GM23338 (cell line): ENCODE results near the gene NR2C1. TPM values are rescaled to one million over a fixed set of nuclear protein-coding genes. Genes with fewer than 3 reads are reported as not detected.
A peak's percentile ranks its signal among the peaks of the same experiment; 100 is the strongest.

Experiments used
- ATAC-seq: fragments of 200-7000 bp; cut with Tn5 transposase; 3 replicates; pipeline ENCODE4 v1.9.1; 2020
- DNase-seq: peaks from one replicate; pipeline ENCODE4 v3.0.0-alpha.2; 2015; ENCODE audit warnings: low spot score
- H2AFZ ChIP-seq: fragments of 200-600 bp; sonication (generic); 2 replicates; pipeline ENCODE4 v1.8.0; 2016; ENCODE audit warnings: antibody characterized with exemption, mild to moderate bottlenecking, moderate library complexity
- H3F3A ChIP-seq: fragments of 200-600 bp; sonication (generic); replicated peaks from 2 replicates; pipeline ENCODE4 v1.8.0; 2017; ENCODE audit warnings: antibody characterized with exemption, mixed run types, low read depth
- H3K27ac ChIP-seq: fragments of 200-600 bp; sonication (generic); 2 replicates; pipeline ENCODE4 v1.6.1; 2016; ENCODE audit warnings: low read depth
- H3K27me3 ChIP-seq: fragments of 200-600 bp; sonication (generic); 2 replicates; pipeline ENCODE4 v1.8.0; 2016; ENCODE audit warnings: mild to moderate bottlenecking, mixed run types, moderate library complexity; ENCODE audit not compliant: insufficient read depth
- H3K36me3 ChIP-seq: fragments of 200-600 bp; sonication (generic); 2 replicates; pipeline ENCODE4 v1.8.0; 2016; ENCODE audit warnings: mild to moderate bottlenecking; ENCODE audit not compliant: insufficient read depth
- H3K4me1 ChIP-seq: fragments of 200-600 bp; sonication (generic); 2 replicates; pipeline ENCODE4 v1.8.0; 2016; ENCODE audit warnings: mild to moderate bottlenecking, moderate library complexity; ENCODE audit not compliant: insufficient read depth
- H3K4me2 ChIP-seq: fragments of 200-600 bp; sonication (generic); 2 replicates; pipeline ENCODE4 v1.7.1; 2017; ENCODE audit warnings: mixed run types
- H3K4me3 ChIP-seq: fragments of 200-600 bp; sonication (generic); 2 replicates; pipeline ENCODE4 v1.6.1; 2016; ENCODE audit warnings: mixed run types
- H3K79me2 ChIP-seq: fragments of 200-600 bp; sonication (generic); replicated peaks from 2 replicates; pipeline ENCODE4 v1.8.0; 2017; ENCODE audit warnings: mild to moderate bottlenecking; ENCODE audit not compliant: insufficient read depth
- H3K9me2 ChIP-seq: fragments of 200-600 bp; sonication (generic); 2 replicates; pipeline ENCODE4 v1.8.0; 2017; ENCODE audit not compliant: insufficient read depth
- H4K20me1 ChIP-seq: fragments of 200-600 bp; sonication (generic); replicated peaks from 2 replicates; pipeline ENCODE4 v1.8.0; 2017; ENCODE audit warnings: mild to moderate bottlenecking; ENCODE audit not compliant: insufficient read depth
- H3K27ac Mint-ChIP-seq: 2 replicates; pipeline ENCODE4 v1.8.0; 2020; ENCODE audit warnings: inconsistent platforms, mild to moderate bottlenecking, moderate library complexity, mixed read lengths
- H3K27me3 Mint-ChIP-seq: 3 replicates; pipeline ENCODE4 v1.8.0; 2022; ENCODE audit warnings: low read depth, mild to moderate bottlenecking, moderate library complexity, mixed read lengths, inconsistent platforms; ENCODE audit not compliant: insufficient read depth, poor library complexity
- H3K36me3 Mint-ChIP-seq: 3 replicates; pipeline ENCODE4 v1.8.0; 2021; ENCODE audit warnings: low read depth, mild to moderate bottlenecking, inconsistent platforms, moderate library complexity, mixed read lengths
- H3K4me1 Mint-ChIP-seq: 3 replicates; pipeline ENCODE4 v1.8.0; 2020; ENCODE audit warnings: mild to moderate bottlenecking, inconsistent platforms, mixed read lengths
- H3K4me3 Mint-ChIP-seq: 3 replicates; pipeline ENCODE4 v1.8.0; 2021; ENCODE audit warnings: moderate library complexity, mild to moderate bottlenecking, inconsistent platforms, mixed read lengths
- H3K9me3 Mint-ChIP-seq: 3 replicates; pipeline ENCODE4 v1.8.0; 2020; ENCODE audit warnings: moderate library complexity, mild to moderate bottlenecking, inconsistent platforms, mixed read lengths
- CTCF ChIP-seq, 2 experiments: fragments of 200-600 bp in 1 of 2; sonication (generic) in 1 of 2; conservative IDR thresholded peaks; 2 replicates each; pipeline versions ENCODE4 v1.5.1 to v1.6.1; 2016 to 2017; ENCODE audit warnings: antibody characterized with exemption in 2 of 2, low read depth in 2 of 2, mild to moderate bottlenecking in 2 of 2, moderate library complexity in 1 of 2
- ETS1 ChIP-seq: IDR thresholded peaks from 2 replicates; pipeline ENCODE4 v1.6.1; 2016; ENCODE audit warnings: antibody characterized with exemption
- EZH2 ChIP-seq: fragments of 200-600 bp; sonication (generic); IDR thresholded peaks from one replicate; pipeline ENCODE4 v1.8.0; 2017; ENCODE audit warnings: antibody characterized with exemption, mild to moderate bottlenecking, low read depth; ENCODE audit not compliant: unreplicated experiment
- JUNB ChIP-seq: IDR thresholded peaks from one replicate; pipeline ENCODE4 v1.6.1; 2016; ENCODE audit warnings: antibody characterized with exemption; ENCODE audit not compliant: unreplicated experiment
- POLR2AphosphoS5 ChIP-seq: IDR thresholded peaks from 2 replicates; pipeline ENCODE4 v1.6.1; 2016; ENCODE audit warnings: antibody characterized with exemption, low read depth
- REST ChIP-seq: IDR thresholded peaks from one replicate; pipeline ENCODE4 v1.6.1; 2018; ENCODE audit warnings: antibody characterized with exemption; ENCODE audit not compliant: unreplicated experiment
- polyA plus RNA-seq: library from polyadenylated mRNA; unstranded; fragments of >200 nt; fragmentation: Nextera tagmentation; extraction: Ambion mirVana; gene quantifications from 2 replicates; pipeline ENCODE4 v1.2.1, GENCODE V29; 2016
- total RNA-seq: library from RNA; depleted of rRNA; stranded (reverse); fragments of >200 nt; shearing (Covaris generic); gene quantifications from 2 replicates; pipeline ENCODE4 v1.2.3, GENCODE V29; 2014

The NR2C1 gene
- total and polyA plus RNA-seq, 2 experiments from 2014 or later = 41.1 to 45.3 TPM

GRCh38 chr12:95116341-95116740, 42.9 kb upstream of the NR2C1 start:
- Histone ChIP-seq H3K4me1 (peaks cover 29% of the 10 kb centered on the region), H3K36me3 (peaks cover 5% of the 10 kb centered on the region; the same call in 1 of the 2 replicates), H3K9me2 (no peaks in the 10 kb centered on the region), H4K20me1 (no peaks in the 10 kb centered on the region), H3K27me3 (no peaks in the 10 kb centered on the region), H3F3A (no peaks in the 10 kb centered on the region), H3K4me3 (no peak overlapping the region), H3K79me2 (no peaks in the 10 kb centered on the region), H3K27ac (peak overlapping the region; percentile 40; the same call in 1 of the 2 replicates), H2AFZ (no peak overlapping the region), H3K4me2 (no peak overlapping the region; the same call in 1 of the 2 replicates)
- H3K27me3 Mint-ChIP-seq = peaks cover 3% of the 10 kb centered on the region
- no peak for DNase-seq
- peaks cover 24% of the 10 kb centered on the region for H3K36me3 Mint-ChIP-seq
- ATAC-seq = no peak
- peak overlapping the region; percentile 34 for H3K27ac Mint-ChIP-seq
- H3K9me3 Mint-ChIP-seq = no peaks in the 10 kb centered on the region
- H3K4me1 Mint-ChIP-seq = peaks cover 32% of the 10 kb centered on the region
- TF ChIP-seq EZH2 (no peak), CTCF (conservative IDR thresholded peaks at IDR 0.05; ENCODE audit: low read depth in 2 of 2) (no peak), JUNB (no peak), POLR2AphosphoS5 (no peak), REST (no peak)
- H3K4me3 Mint-ChIP-seq = no peak overlapping the region

GRCh38 chr12:95115641-95116040, 42.2 kb upstream of the NR2C1 start:
- no peak overlapping the region for H3K4me3 Mint-ChIP-seq
- Histone ChIP-seq H3F3A (no peaks in the 10 kb centered on the region), H2AFZ (no peak overlapping the region), H3K4me2 (peak overlapping the region; percentile 36), H3K27me3 (no peaks in the 10 kb centered on the region), H3K79me2 (no peaks in the 10 kb centered on the region), H3K9me2 (no peaks in the 10 kb centered on the region), H3K27ac (peak overlapping the region; percentile 53), H4K20me1 (no peaks in the 10 kb centered on the region), H3K4me3 (no peak overlapping the region), H3K36me3 (peaks cover 9% of the 10 kb centered on the region; the same call in 1 of the 2 replicates), H3K4me1 (peaks cover 29% of the 10 kb centered on the region)
- peaks cover 4% of the 10 kb centered on the region for H3K27me3 Mint-ChIP-seq
- no peak for ATAC-seq
- peaks cover 32% of the 10 kb centered on the region for H3K4me1 Mint-ChIP-seq
- no peaks in the 10 kb centered on the region for H3K9me3 Mint-ChIP-seq
- H3K27ac Mint-ChIP-seq = peak overlapping the region; percentile 85
- no peak for DNase-seq
- H3K36me3 Mint-ChIP-seq = peaks cover 29% of the 10 kb centered on the region
- TF ChIP-seq CTCF (conservative IDR thresholded peaks at IDR 0.05; ENCODE audit: low read depth in 2 of 2) = no peak
- TF ChIP-seq REST = no peak
- no peak for TF ChIP-seq ETS1
- TF ChIP-seq POLR2AphosphoS5 = no peak
